Progenitor cell of endocrine pancreas (in vitro differentiated cells): ENCODE data around the gene CD68. TPM values are rescaled to one million over a fixed set of nuclear protein-coding genes. Genes with fewer than 3 reads are reported as not detected.

Experiments
- DNase-seq: peaks from one replicate; pipeline ENCODE4 v3.0.0; 2021; ENCODE audit warnings: low spot score; ENCODE audit not compliant: unreplicated experiment
- H3K27ac Mint-ChIP-seq: 2 replicates; pipeline ENCODE4 v1.8.0; 2021; ENCODE audit warnings: mild to moderate bottlenecking, moderate library complexity, mixed read lengths
- H3K27me3 Mint-ChIP-seq: 2 replicates; pipeline ENCODE4 v1.8.0; 2021; ENCODE audit warnings: mixed read lengths
- H3K36me3 Mint-ChIP-seq: 2 replicates; pipeline ENCODE4 v1.8.0; 2022; ENCODE audit warnings: mixed read lengths; ENCODE audit not compliant: insufficient read depth
- H3K4me1 Mint-ChIP-seq: 2 replicates; pipeline ENCODE4 v1.8.0; 2021; ENCODE audit warnings: low read depth, mixed read lengths
- H3K4me3 Mint-ChIP-seq: 2 replicates; pipeline ENCODE4 v1.8.0; 2021; ENCODE audit warnings: low read depth, mild to moderate bottlenecking, moderate library complexity, mixed read lengths
- H3K9me3 Mint-ChIP-seq: 2 replicates; pipeline ENCODE4 v1.8.0; 2021; ENCODE audit warnings: low read depth, mixed read lengths
- total RNA-seq: library from RNA; stranded (reverse); gene quantifications from 2 replicates; pipeline ENCODE4 v1.2.1, GENCODE V29; 2021
- TF ChIP-seq, protein P1 (sequence below): fragments of 200-600 bp; sonication (generic); IDR thresholded peaks from one replicate; pipeline ENCODE4 v1.5.0; 2021; ENCODE audit warnings: antibody characterized with exemption, mild to moderate bottlenecking; ENCODE audit not compliant: unreplicated experiment

Gene CD68
- total RNA-seq, 1 donor from 2014 or later: not detected

DNA sequence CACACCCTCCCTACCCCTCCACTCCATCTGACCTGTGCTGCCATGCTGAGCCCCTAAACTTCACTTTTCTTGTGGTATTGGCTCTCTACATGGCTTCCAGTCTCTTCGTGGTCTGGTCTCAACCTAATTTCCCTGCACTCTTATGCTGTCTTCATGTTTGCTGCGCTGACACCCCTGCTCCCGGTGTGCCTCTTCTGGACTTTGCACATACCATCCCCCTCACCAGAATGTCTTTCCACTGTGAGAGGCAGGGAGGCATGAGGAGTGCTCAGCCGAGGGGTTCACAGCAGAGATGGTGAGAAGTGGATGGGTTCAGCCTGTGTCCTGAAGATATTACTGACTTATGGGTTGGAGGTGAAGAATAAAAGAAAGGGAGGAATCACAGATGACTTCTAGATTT lies 28.0 kb upstream of the CD68 start:
- Mint-ChIP-seq H3K27me3 (no peaks in the 10 kb centered on the region), H3K4me1 (peaks cover 29% of the 10 kb centered on the region), H3K9me3 (no peaks in the 10 kb centered on the region), H3K4me3 (no peak overlapping the region), H3K27ac (no peak overlapping the region), H3K36me3 (peaks cover 1% of the 10 kb centered on the region)
- TF ChIP-seq, protein P1, sequence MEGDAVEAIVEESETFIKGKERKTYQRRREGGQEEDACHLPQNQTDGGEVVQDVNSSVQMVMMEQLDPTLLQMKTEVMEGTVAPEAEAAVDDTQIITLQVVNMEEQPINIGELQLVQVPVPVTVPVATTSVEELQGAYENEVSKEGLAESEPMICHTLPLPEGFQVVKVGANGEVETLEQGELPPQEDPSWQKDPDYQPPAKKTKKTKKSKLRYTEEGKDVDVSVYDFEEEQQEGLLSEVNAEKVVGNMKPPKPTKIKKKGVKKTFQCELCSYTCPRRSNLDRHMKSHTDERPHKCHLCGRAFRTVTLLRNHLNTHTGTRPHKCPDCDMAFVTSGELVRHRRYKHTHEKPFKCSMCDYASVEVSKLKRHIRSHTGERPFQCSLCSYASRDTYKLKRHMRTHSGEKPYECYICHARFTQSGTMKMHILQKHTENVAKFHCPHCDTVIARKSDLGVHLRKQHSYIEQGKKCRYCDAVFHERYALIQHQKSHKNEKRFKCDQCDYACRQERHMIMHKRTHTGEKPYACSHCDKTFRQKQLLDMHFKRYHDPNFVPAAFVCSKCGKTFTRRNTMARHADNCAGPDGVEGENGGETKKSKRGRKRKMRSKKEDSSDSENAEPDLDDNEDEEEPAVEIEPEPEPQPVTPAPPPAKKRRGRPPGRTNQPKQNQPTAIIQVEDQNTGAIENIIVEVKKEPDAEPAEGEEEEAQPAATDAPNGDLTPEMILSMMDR: no peak
- no peak for DNase-seq

DNA sequence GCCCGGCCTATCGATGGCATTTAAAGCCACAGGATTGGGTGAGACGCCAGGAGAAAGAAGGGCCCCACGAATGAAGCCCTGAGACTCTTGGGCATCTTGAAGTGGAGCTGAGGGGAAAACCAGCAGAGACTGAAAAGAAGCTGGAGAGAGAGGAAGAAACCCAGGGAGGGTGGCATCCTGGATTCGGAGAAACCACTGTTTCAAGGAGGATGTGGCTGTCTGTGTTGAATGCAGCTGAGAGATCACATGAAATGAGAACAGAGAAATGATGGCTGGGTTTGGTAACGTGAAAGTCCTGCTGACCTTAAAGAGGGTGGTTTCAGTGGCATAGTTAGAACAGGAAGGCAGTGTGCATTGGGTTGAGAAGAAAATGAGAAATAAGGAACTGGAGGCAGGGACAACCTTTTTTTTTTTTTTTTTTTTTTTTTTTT lies 26.8 kb upstream of the CD68 start:
- Mint-ChIP-seq H3K27ac (no peak overlapping the region), H3K9me3 (no peaks in the 10 kb centered on the region), H3K4me3 (no peak overlapping the region), H3K27me3 (no peaks in the 10 kb centered on the region), H3K36me3 (peaks cover 1% of the 10 kb centered on the region), H3K4me1 (peaks cover 29% of the 10 kb centered on the region)
- TF ChIP-seq, protein P1: no peak
- DNase-seq: no peak

- no peak overlapping the region for H3K27ac Mint-ChIP-seq
- TF ChIP-seq, protein P1: no peak
- no peaks in the 10 kb centered on the region for H3K9me3 Mint-ChIP-seq
- H3K4me1 Mint-ChIP-seq: peaks cover 31% of the 10 kb centered on the region
- H3K27me3 Mint-ChIP-seq: no peaks in the 10 kb centered on the region
- no peak for DNase-seq
- no peak overlapping the region for H3K4me3 Mint-ChIP-seq
- H3K36me3 Mint-ChIP-seq: peaks cover 1% of the 10 kb centered on the region
Observed at GRCh38 chr17:7553356-7553755, 26.1 kb upstream of the CD68 start.

- peak overlapping the region; percentile 46 for H3K27ac Mint-ChIP-seq
- H3K36me3 Mint-ChIP-seq: peaks cover 1% of the 10 kb centered on the region
- no peaks in the 10 kb centered on the region for H3K9me3 Mint-ChIP-seq
- TF ChIP-seq, protein P1: peak; percentile 44
- peaks cover 28% of the 10 kb centered on the region for H3K4me1 Mint-ChIP-seq
- DNase-seq: no peak
- H3K4me3 Mint-ChIP-seq: no peak overlapping the region
- no peaks in the 10 kb centered on the region for H3K27me3 Mint-ChIP-seq
Observed at GRCh38 chr17:7555320-7555948, 24.0 kb upstream of the CD68 start.

- Mint-ChIP-seq H3K27me3 (no peaks in the 10 kb centered on the region), H3K4me3 (no peak overlapping the region), H3K36me3 (peaks cover 1% of the 10 kb centered on the region), H3K4me1 (peaks cover 29% of the 10 kb centered on the region), H3K27ac (peak overlapping the region; percentile 30), H3K9me3 (no peaks in the 10 kb centered on the region)
- no peak for DNase-seq
- TF ChIP-seq, protein P1: no peak
Observed at GRCh38 chr17:7556627-7557026, 22.8 kb upstream of the CD68 start.
